Astrocyte (in vitro differentiated cells and primary cell): Measurements from ENCODE around the gene CTNNAL1.

Source experiments
- EZH2 ChIP-seq: IDR thresholded peaks from 2 replicates; pipeline ENCODE4 v1.6.1; 2012; ENCODE audit warnings: mild to moderate bottlenecking, low read length, inconsistent platforms; ENCODE audit not compliant: insufficient read depth
- TF ChIP-seq, protein P1 (sequence below): IDR thresholded peaks from 2 replicates; pipeline ENCODE4 v1.5.1; 2011; ENCODE audit warnings: low read depth, mild to moderate bottlenecking, inconsistent platforms, low read length, moderate library complexity; ENCODE audit not compliant: insufficient read depth

GRCh38 chr9:108903420-108904103, 109.7 kb downstream of the CTNNAL1 start:
- no peak for TF ChIP-seq EZH2
- TF ChIP-seq, protein P1, sequence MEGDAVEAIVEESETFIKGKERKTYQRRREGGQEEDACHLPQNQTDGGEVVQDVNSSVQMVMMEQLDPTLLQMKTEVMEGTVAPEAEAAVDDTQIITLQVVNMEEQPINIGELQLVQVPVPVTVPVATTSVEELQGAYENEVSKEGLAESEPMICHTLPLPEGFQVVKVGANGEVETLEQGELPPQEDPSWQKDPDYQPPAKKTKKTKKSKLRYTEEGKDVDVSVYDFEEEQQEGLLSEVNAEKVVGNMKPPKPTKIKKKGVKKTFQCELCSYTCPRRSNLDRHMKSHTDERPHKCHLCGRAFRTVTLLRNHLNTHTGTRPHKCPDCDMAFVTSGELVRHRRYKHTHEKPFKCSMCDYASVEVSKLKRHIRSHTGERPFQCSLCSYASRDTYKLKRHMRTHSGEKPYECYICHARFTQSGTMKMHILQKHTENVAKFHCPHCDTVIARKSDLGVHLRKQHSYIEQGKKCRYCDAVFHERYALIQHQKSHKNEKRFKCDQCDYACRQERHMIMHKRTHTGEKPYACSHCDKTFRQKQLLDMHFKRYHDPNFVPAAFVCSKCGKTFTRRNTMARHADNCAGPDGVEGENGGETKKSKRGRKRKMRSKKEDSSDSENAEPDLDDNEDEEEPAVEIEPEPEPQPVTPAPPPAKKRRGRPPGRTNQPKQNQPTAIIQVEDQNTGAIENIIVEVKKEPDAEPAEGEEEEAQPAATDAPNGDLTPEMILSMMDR, result no peak
